Measurements from ENCODE around the gene ESRRG. TPM values are rescaled to one million over a fixed set of nuclear protein-coding genes. Genes with fewer than 3 reads are reported as not detected.

The ESRRG gene
- total and polyA plus RNA-seq, 3 donors from 2014 or later = 0.93 to 2.2 (median 1.6) TPM

GRCh38 chr1:216641669-216642460 is 81.4 kb downstream of the ESRRG start:
- Histone ChIP-seq H3K4me3 (no peak overlapping the region), H3K4me1 (no peaks in the 10 kb centered on the region), H3K27me3 (no peaks in the 10 kb centered on the region), H3K9me3 (no peaks in the 10 kb centered on the region), H3K27ac (no peak overlapping the region), H3K36me3 (ENCODE audit: low read depth, missing control alignments) (no peaks in the 10 kb centered on the region)
- WGBS, 2 donors = 89 to 95% methylated on average over 2 of the region's 2 CpGs
- TF ChIP-seq CTCF (IDR thresholded peaks at IDR 0.05) (no peak), POLR2A (IDR thresholded peaks at IDR 0.05) (no peak)
- no peak for DNase-seq
- intact Hi-C loops (cut with DNase I; ENCODE audit: low total_unique reads) = no loop called here

GRCh38 chr1:216640100-216640499 is 83.1 kb downstream of the ESRRG start:
- DNase-seq = no peak
- no peaks in the 10 kb centered on the region for H3K27me3 ChIP-seq
- no peak overlapping the region for H3K4me3 ChIP-seq
- H3K36me3 ChIP-seq (ENCODE audit: low read depth, missing control alignments) = no peaks in the 10 kb centered on the region
- H3K27ac ChIP-seq = no peak overlapping the region
- intact Hi-C loops (cut with DNase I; ENCODE audit: low total_unique reads) = no loop called here
- H3K4me1 ChIP-seq = no peaks in the 10 kb centered on the region
- TF ChIP-seq CTCF (IDR thresholded peaks at IDR 0.05) (no peak), POLR2A (IDR thresholded peaks at IDR 0.05) (no peak)
- 83 to 93% methylated on average over 3 of the region's 3 CpGs for WGBS, 2 donors
- no peaks in the 10 kb centered on the region for H3K9me3 ChIP-seq

GRCh38 chr1:216632980-216633379 is 90.2 kb downstream of the ESRRG start:
- H3K36me3 ChIP-seq (ENCODE audit: low read depth, missing control alignments) = no peaks in the 10 kb centered on the region
- H3K27me3 ChIP-seq = no peaks in the 10 kb centered on the region
- no peak overlapping the region for H3K27ac ChIP-seq
- intact Hi-C loops (cut with DNase I; ENCODE audit: low total_unique reads) = no loop called here
- no peak for DNase-seq
- H3K4me1 ChIP-seq = no peaks in the 10 kb centered on the region
- WGBS, 2 donors = 70 to 90% methylated on average over 2 to 3 of the region's 3 CpGs
- H3K4me3 ChIP-seq = no peak overlapping the region
- TF ChIP-seq CTCF (IDR thresholded peaks at IDR 0.05) = no peak
- no peak for TF ChIP-seq POLR2A (IDR thresholded peaks at IDR 0.05)
- H3K9me3 ChIP-seq = no peaks in the 10 kb centered on the region

GRCh38 chr1:216630532-216630931 is 92.7 kb downstream of the ESRRG start:
- no peak overlapping the region for H3K27ac ChIP-seq
- no peaks in the 10 kb centered on the region for H3K4me1 ChIP-seq
- TF ChIP-seq POLR2A (IDR thresholded peaks at IDR 0.05) = no peak
- TF ChIP-seq CTCF (IDR thresholded peaks at IDR 0.05) = no peak
- WGBS, 2 donors = 88% methylated on average over 2 of the region's 2 CpGs
- H3K36me3 ChIP-seq (ENCODE audit: low read depth, missing control alignments) = no peaks in the 10 kb centered on the region
- no peak for DNase-seq
- H3K4me3 ChIP-seq = no peak overlapping the region
- intact Hi-C loops (cut with DNase I; ENCODE audit: low total_unique reads) = no loop called here
- H3K27me3 ChIP-seq = no peaks in the 10 kb centered on the region
- no peaks in the 10 kb centered on the region for H3K9me3 ChIP-seq

- Histone ChIP-seq H3K36me3 (ENCODE audit: low read depth, missing control alignments) (no peaks in the 10 kb centered on the region), H3K27me3 (no peaks in the 10 kb centered on the region), H3K27ac (no peak overlapping the region), H3K9me3 (no peaks in the 10 kb centered on the region), H3K4me1 (no peaks in the 10 kb centered on the region), H3K4me3 (no peak overlapping the region)
- no peak for DNase-seq
- intact Hi-C loops (cut with DNase I; ENCODE audit: low total_unique reads) = no loop called here
- TF ChIP-seq POLR2A (IDR thresholded peaks at IDR 0.05) = no peak
- TF ChIP-seq CTCF (IDR thresholded peaks at IDR 0.05) = no peak
- 69 to 70% methylated on average over 3 of the region's 3 CpGs for WGBS, 2 donors
Measured at GRCh38 chr1:216627252-216627651, 96.0 kb downstream of the ESRRG start.
